ENCODE measurements around the gene ELF3. TPM values are rescaled to one million over a fixed set of nuclear protein-coding genes. Genes with fewer than 3 reads are reported as not detected.
A peak's percentile ranks its signal among the peaks of the same experiment; 100 is the strongest.

ELF3 gene
- total and polyA plus RNA-seq, 2 of the 13 experiments (the other 11 are each of a cell fraction or from before 2014, with no cell fraction given), result 11.5 to 55.1 TPM

DNA sequence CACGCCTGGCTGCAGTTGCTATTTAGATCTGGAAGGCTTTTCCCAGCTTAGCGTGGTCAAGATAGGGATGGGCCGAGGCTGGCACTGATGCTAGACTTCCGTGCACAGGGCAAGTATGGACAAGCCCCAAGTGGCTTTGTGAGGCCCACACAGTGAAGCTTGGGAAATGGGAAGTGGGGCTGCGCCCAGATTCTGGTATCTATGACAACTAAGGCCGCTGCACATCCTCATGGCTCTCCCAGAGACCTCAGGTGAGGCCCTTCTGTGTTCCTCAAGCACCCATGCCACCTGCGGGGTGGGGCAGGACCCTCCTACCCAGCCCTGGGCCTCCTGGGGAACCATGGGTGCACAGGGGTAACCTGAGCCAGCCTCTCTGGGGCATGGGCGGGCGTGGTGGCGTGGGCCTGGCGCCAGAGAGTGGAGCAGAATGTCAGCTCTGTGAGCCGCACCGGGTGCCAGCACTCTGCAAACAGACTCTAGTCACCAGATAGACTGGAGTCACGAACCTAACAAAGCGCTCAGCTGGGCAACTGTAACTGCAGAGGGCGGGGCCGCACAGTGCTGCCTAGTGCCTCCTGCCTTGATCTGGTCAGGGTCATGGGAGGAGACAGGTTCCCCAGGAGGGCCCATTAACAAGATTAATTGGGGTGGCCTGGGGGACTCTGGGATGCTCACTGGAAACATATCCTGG, 46.4 kb downstream of the ELF3 start (continued):
- TF ChIP-seq NAIF1 (CRISPR knock-in tag; IDR thresholded peaks at IDR 0.05; ENCODE audit: borderline replicate concordance), result no peak
- no peak for TF ChIP-seq CAMTA2 (CRISPR knock-in tag; IDR thresholded peaks at IDR 0.05; ENCODE audit: borderline replicate concordance)
- TF ChIP-seq PCBP1 (IDR thresholded peaks at IDR 0.05; ENCODE audit: borderline replicate concordance, low read depth, low read length), result 0 out of 2 replicates have a peak, but pooled peaks have one; percentile 37
- TF ChIP-seq HOXA7 (CRISPR knock-in tag; IDR thresholded peaks at IDR 0.05), result no peak
- no peak for TF ChIP-seq KDM3A (CRISPR knock-in tag; IDR thresholded peaks at IDR 0.05; ENCODE audit: low read depth)
- TF ChIP-seq, protein P1, sequence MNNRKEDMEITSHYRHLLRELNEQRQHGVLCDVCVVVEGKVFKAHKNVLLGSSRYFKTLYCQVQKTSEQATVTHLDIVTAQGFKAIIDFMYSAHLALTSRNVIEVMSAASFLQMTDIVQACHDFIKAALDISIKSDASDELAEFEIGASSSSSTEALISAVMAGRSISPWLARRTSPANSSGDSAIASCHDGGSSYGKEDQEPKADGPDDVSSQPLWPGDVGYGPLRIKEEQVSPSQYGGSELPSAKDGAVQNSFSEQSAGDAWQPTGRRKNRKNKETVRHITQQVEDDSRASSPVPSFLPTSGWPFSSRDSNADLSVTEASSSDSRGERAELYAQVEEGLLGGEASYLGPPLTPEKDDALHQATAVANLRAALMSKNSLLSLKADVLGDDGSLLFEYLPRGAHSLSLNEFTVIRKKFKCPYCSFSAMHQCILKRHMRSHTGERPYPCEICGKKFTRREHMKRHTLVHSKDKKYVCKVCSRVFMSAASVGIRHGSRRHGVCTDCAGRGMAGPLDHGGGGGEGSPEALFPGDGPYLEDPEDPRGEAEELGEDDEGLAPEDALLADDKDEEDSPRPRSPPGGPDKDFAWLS (CRISPR knock-in tag; IDR thresholded peaks at IDR 0.05; ENCODE audit: borderline replicate concordance), result no peak
- no peak for TF ChIP-seq HNRNPLL (IDR thresholded peaks at IDR 0.05; ENCODE audit: low read depth, low read length, poor library complexity, severe bottlenecking)
- TF ChIP-seq ZNF234 (CRISPR knock-in tag; conservative IDR thresholded peaks at IDR 0.05), result no peak
- TF ChIP-seq, protein P2, sequence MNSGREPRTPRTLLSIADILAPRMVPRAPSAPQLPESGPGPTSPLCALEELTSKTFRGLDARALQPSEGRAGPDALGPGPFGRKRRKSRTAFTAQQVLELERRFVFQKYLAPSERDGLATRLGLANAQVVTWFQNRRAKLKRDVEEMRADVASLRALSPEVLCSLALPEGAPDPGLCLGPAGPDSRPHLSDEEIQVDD (CRISPR knock-in tag; IDR thresholded peaks at IDR 0.05; ENCODE audit: borderline replicate concordance), result no peak
- peak; percentile 79 for TF ChIP-seq ZNF121 (CRISPR knock-in tag; IDR thresholded peaks at IDR 0.05)
- TF ChIP-seq, protein P3, sequence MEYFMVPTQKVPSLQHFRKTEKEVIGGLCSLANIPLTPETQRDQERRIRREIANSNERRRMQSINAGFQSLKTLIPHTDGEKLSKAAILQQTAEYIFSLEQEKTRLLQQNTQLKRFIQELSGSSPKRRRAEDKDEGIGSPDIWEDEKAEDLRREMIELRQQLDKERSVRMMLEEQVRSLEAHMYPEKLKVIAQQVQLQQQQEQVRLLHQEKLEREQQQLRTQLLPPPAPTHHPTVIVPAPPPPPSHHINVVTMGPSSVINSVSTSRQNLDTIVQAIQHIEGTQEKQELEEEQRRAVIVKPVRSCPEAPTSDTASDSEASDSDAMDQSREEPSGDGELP (IDR thresholded peaks at IDR 0.05; ENCODE audit: borderline replicate concordance, low read depth), result peak; percentile 95
- TF ChIP-seq, protein P4, sequence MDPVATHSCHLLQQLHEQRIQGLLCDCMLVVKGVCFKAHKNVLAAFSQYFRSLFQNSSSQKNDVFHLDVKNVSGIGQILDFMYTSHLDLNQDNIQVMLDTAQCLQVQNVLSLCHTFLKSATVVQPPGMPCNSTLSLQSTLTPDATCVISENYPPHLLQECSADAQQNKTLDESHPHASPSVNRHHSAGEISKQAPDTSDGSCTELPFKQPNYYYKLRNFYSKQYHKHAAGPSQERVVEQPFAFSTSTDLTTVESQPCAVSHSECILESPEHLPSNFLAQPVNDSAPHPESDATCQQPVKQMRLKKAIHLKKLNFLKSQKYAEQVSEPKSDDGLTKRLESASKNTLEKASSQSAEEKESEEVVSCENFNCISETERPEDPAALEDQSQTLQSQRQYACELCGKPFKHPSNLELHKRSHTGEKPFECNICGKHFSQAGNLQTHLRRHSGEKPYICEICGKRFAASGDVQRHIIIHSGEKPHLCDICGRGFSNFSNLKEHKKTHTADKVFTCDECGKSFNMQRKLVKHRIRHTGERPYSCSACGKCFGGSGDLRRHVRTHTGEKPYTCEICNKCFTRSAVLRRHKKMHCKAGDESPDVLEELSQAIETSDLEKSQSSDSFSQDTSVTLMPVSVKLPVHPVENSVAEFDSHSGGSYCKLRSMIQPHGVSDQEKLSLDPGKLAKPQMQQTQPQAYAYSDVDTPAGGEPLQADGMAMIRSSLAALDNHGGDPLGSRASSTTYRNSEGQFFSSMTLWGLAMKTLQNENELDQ (CRISPR knock-in tag; IDR thresholded peaks at IDR 0.05; ENCODE audit: borderline replicate concordance), result no peak
- TF ChIP-seq SP4 (CRISPR knock-in tag; IDR thresholded peaks at IDR 0.05), result no peak
- no peak for TF ChIP-seq KDM5A (IDR thresholded peaks at IDR 0.05; ENCODE audit: borderline replicate concordance, low read length)
- TF ChIP-seq ZSCAN29 (CRISPR knock-in tag; conservative IDR thresholded peaks at IDR 0.05), result 0 out of 2 replicates have a peak, but pooled peaks have one; percentile 31
- no peak for TF ChIP-seq HNRNPUL1 (IDR thresholded peaks at IDR 0.05; ENCODE audit: low read depth, low read length)
- 0 out of 2 replicates have a peak, but pooled peaks have one; percentile 43 for TF ChIP-seq TCF7 (IDR thresholded peaks at IDR 0.05; ENCODE audit: low read depth)
- no peak for TF ChIP-seq SMAD9 (CRISPR knock-in tag; IDR thresholded peaks at IDR 0.05)
- TF ChIP-seq ZNF260 (CRISPR knock-in tag; IDR thresholded peaks at IDR 0.05; ENCODE audit: borderline replicate concordance, low read depth), result no peak
- TF ChIP-seq, protein P5, sequence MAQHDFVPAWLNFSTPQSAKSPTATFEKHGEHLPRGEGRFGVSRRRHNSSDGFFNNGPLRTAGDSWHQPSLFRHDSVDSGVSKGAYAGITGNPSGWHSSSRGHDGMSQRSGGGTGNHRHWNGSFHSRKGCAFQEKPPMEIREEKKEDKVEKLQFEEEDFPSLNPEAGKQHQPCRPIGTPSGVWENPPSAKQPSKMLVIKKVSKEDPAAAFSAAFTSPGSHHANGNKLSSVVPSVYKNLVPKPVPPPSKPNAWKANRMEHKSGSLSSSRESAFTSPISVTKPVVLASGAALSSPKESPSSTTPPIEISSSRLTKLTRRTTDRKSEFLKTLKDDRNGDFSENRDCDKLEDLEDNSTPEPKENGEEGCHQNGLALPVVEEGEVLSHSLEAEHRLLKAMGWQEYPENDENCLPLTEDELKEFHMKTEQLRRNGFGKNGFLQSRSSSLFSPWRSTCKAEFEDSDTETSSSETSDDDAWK (CRISPR knock-in tag; IDR thresholded peaks at IDR 0.05), result no peak
- no peak for TF ChIP-seq ZNF569 (CRISPR knock-in tag; IDR thresholded peaks at IDR 0.05; ENCODE audit: borderline replicate concordance)
- TF ChIP-seq FIP1L1 (IDR thresholded peaks at IDR 0.05; ENCODE audit: borderline replicate concordance, insufficient read depth, low read depth, low read length), result no peak
- no peak for TF ChIP-seq TMF1 (CRISPR knock-in tag; IDR thresholded peaks at IDR 0.05; ENCODE audit: low read depth)
